Activated CD4-positive, alpha-beta T cell treated with anti-CD3 and anti-CD28 coated beads for 24 hours (primary cell): Measurements from ENCODE around the gene CYTL1.
"Not testable (repeated sequence)": the region's sequence is repeated elsewhere in the genome, so short reads cannot be mapped to it uniquely, and the experiment has no call there.

Experiments used
- DNase-seq, 2 donors: peaks; one replicate each; pipeline ENCODE4 v3.0.0-alpha.2; 2020; ENCODE audit warnings: low read depth in 2 of 2

Gene CYTL1

DNA sequence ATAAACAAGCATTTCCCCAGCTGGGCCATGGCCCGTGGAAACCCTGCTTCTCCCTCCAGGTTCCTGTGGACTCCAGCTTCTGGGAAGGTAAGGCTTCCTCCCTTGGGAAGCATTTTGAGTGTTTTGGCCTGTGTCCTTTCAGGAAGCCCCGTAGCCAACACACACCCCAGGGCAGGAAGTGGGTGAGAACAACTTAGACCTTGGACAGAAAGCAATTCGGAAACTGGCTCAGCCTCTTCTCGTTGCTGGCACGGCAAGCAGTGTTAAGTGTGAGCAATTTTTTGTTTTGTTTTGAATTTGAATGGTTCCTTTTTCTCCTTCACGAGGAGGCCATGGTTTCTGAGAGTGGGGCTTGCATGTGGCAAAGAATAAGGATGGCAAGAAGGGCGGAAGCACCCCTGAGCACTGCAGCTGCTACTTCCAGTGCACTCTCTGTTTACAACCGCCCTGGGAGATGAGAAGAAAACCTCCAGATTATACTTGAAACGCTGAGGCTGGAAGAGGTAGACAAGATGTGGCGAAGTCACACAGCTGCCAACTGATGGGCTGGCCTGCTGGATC, 14.1 kb upstream of the CYTL1 start:
- DNase-seq: no peak

DNA sequence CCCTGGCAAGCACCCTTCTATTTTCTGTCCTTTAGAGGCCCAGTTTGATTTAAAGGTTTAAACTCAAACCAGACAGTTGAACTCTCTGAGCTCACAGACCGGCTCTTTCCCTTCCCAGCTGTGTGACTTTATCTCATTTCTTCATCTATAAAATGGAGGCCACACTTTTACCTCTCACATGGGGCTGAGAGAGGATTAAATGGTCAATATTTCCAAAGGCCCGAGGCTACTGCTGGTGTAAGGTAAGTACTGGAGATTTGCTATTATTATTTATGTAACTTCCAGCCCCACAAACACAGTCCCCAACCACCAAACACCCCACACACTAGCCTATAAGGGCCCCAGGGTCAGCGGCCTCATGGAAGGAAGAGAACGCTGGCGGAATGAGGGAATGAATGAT, 13.6 kb upstream of the CYTL1 start:
- DNase-seq: no peak

DNA sequence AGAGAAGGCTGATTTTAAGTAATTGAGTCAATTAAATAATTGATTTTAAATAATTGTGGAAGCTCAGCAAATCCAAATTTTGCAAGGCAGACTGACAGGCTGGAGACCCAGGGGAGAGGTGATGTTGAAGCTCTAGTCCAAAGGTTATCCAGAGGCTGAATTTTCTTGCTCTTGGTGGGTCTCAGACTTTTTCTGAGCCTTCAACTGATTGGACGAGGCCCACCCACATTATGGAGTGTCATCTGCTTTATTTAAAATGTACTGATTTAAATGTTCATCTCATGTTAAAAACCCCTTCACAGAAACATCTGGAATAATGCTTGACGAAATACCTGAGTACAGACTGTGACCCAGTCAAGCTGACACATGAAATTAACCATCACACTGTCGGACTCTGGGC, 11.7 kb upstream of the CYTL1 start:
- DNase-seq: no peak

DNA sequence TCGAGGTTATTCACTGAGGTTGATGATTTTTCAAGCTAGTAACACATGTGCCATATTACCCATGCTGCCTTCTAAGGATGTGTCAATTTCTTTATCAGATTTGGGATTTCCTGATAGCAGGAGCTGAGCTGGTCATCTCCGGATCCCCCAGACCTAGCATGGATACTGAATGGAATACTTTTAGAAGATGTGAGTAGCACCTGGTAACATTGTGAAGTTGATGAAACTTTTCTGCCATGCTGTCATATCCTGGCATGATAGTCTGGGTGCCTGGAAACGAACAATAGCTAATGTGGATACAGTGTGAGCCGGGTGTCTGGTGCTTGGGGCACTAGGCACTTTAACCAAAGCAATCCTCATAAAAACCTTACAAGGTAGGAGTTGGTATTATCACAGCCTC, 11.0 kb upstream of the CYTL1 start:
- no peak for DNase-seq

DNA sequence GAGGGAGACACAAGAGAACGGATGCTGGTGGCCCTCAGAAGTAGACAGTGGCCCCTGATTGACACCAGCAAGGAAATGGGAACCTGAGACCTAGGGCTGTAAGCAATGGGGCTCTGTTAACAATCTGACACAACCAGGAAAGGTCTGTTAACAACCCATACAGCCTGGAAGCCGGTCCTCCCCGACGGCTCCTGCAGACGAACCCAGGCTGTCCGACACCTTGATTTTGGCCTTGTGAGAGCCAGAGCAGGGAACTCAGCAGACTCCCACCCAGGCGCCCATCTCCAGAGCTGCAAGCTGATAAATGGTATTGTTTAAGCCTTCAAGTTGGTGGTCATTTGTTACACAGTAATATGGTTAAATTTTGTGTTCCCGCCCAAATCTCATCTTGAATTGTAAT, 10.2 kb upstream of the CYTL1 start:
- no peak for DNase-seq

DNA sequence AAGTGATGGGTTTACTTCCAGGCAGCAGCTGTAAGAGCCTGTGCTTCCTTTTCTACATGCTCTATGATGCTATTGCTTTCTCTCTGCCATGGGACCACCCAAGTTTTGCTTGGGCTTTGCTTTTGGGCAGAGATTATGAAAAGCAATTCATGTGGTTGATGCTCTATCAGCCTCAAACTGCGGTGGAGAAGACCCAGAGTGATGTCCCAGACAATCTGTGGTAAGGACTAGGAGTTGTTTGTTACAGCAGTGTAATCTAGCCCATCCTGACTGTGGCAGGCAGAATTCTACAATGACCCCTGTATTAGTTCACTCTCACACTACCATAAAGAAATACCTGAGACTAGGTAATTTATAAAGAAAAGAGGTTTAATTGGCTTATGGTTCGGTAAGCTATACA, 9.2 kb upstream of the CYTL1 start:
- DNase-seq: no peak

DNA sequence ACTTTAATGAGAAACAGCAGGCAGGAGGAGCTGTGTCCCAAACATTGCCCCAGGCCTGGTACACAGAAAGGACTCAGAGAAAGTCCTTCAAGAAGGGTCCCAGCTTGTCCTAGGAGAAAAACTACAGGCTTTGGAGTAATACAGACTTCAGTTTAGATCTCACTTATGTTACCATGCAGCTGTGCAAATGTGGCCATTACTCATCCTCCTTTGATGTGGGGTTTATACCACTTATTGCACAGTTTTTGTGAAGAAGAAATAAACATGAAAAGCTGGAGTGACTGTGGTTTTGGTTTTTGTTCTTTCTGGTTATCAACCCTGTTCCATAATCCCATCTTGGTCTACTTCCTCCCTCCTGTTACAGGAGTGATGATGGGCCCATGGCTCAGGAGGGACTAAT, 8.1 kb upstream of the CYTL1 start:
- no peak for DNase-seq

DNA sequence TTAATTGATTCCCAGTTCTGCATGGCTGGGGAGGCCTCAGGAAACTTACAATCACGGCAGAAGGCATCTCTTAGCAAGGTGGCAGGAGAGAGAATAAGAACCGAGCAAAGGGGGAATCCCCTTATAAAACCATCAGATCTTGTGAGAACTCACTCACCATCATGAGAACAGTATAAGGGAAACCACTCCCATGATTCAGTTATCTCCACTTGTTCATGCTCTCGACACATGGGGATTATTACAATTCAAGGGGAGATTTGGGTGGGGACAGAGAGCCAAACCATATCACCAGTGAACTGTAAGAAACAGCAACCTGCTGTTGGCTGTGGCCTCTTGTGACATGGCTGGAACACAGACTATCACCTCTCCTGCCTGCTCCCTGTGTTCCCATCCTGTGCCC, 7.1 kb upstream of the CYTL1 start:
- DNase-seq: no peak

DNA sequence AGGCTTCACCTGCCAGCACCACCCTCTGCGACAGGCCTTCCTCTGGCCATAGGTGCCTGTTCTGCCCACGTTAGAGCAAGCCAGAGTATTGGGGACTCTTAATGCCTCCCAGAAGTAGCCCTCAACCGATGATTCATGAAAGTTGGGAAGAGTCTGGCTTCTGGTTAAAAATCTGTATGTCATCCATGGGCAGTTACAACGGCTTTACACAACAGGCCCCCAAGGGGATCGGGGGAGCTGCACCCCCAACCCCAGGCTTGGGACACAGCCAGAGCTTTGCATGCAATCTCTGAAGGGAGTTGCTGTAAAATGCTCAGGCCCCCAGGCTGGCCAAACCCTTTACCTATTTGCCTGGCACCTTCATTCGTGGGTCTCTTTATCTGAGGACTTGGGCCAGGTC, 5.4 kb upstream of the CYTL1 start:
- no peak for DNase-seq

DNA sequence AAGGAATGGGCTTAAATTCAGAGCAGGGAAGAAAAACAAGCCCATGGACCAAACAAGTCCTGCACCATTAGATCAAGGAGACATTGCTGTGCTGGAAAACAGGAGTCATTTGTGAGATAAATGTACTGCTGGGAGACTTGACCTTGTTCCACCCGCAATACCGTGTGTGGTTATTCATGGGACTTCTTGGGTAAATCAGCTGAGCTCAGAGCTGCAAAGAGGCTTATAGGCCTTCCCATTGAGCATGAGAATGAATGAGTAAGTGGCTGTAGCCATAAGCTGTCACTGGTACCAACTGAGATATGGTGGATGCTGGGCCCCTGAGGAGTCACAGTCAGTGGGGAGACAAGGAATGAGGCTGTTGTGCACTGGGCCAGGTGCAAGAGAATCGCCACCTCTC, 2.3 kb upstream of the CYTL1 start:
- no peak for DNase-seq

DNA sequence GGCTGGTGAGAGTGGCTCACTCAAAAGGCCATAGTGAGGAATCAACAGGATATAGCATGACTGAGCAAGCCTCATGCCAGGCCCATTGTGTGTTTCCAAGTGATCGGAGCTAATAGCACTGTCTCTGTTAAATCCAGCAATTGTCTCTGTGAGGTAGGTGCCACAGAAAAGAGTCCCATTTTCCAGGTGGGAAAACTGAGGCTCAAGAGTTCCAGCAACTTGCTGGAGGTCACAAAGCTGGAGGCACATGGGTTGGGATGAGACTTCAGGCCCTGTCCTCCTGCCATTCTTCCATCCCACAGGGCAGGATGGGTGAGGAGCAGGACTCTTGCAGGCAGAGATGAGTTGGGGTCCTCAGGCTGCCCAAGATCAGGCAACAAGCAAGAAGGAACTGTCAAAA, 1.1 kb upstream of the CYTL1 start:
- DNase-seq: no peak

DNA sequence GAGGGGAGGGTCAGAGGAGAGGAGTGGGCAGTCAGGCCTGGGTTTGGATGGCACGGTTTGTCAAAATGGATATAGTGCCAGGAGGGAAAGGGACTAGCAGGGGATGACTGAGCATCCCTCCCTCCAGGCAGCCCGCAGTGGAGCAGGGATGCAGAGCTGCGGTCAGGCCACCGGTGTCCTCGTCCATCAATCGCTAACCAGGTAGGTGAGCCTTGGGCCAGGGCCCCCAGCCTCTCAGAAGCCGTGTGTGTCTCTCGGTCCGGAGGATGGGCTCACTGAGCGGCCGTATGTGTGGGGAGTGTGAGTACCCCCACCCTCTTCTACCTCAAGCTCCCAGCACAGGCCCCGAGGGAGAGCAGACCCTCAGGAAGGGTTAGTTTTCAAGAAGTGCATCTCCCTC, 538 bp upstream of the CYTL1 start:
- no peak for DNase-seq

DNA sequence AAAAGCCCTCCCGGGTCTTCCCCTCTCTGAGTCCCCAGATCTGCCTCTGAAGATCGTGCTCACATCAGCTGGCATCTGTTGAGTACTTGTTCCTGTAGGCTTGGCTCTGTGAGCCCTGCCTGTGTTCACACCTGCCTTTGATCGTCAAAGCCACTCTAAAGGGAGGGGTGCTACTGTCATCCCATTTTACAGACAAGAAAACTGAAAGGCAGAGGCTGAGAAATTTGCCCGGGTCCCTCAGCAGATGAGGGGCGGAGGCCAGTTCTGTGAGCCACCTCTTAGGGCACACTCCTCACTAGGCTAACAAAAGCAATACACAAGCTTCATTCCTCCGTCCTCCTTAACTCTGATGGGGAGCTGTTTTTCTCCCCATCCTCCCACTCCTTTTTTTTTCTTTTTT, 655 bp downstream of the CYTL1 start:
- DNase-seq: no peak

DNA sequence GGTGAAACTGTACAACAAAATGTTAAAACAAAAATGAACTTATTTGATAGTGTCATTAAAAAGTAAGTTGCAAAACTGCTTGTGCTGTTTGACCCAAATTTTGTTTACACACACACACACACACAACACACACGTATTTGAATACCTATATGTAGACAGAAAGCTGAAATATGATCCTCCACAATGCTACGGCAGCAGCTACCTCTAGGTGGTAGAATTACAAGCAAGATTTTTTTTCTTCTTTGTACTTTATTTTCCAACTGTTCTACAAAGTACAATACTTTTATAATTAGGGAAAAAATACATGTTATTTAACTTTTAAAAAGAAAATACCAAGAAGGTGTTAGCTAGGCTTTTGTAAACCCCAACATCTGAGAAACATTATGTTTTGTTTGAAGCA, 1.2 kb downstream of the CYTL1 start:
- no peak for DNase-seq

DNA sequence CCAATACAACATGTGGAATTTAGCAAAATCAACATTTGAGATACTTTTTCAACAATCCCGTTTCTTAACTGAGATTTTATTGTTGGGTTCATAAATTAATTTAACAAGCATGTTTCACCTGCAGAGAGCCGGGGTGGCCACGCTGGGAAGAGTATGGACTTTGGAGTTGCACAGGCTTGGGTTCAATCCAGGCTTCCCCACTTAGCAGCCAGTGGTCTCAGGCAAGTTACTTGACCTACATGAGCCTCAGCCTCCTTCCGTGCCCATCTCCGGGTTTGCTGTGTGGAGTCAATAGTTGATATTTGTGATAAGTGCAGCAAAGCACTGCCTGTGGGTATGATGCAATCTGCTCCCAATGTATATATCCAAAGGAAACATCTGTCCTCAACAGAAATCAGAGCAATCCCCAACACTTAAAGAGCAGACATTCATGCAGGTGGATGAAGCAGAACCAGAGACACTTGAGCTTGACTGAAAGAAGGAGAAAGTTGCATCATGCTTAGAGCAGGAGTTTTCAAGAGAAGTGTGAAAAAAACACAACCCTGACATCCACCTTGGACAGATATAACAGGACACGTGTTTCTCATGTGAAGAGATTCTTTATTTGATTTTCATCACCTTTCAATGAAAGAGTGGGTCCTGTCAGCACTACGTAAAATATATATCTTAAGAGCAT, 5.1 kb downstream of the CYTL1 start:
- no peak for DNase-seq

DNA sequence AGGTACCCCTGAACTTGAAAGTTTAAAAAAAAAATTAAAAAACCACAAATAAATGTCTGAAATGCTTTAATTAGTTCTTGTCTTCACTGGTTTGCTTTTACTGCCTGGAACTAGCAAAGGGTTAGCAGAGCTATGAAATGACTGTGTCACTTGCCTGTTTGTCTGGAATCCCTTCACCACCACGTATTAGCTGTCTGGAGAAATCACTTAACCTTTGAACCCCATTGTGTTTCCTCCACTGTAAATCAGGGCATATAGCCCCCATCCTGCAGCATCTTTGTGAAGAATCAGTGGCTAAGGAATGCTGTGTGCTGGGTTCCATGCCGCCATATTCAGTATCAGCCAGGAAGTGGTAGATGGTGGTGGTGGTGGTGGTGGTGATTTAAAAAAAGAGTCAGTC, 6.3 kb downstream of the CYTL1 start:
- no peak for DNase-seq

DNA sequence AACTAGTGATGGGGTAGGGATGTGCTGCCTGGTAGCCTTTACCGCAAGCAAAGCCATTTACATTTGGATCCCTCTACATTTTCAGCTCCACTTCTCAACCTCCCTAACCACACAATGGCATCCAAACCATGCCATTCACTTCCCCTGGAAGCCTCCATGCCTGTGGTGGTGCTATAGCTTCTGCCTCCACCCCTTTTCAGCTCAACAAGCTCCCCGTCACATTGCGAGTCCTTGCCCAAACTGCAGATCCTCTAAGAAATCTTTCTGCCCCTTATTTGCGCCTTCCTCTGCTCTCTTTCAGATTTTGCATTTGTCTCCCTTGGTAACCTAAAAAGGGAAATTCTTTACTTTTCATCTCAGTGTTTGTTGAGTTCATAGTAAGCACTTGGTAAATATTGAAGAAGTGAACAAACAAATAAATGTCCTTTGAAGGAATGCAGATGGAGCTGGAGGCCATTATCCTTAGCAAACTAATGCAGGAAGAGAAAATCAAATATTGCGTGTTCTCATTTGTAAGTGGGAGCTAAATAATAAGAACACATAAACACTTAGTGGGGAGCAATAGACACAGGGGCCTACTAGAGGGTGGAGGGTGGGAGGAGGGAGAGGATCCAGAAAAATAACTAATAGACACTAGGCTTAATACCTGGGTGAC, 6.9 kb downstream of the CYTL1 start:
- no peak for DNase-seq

DNA sequence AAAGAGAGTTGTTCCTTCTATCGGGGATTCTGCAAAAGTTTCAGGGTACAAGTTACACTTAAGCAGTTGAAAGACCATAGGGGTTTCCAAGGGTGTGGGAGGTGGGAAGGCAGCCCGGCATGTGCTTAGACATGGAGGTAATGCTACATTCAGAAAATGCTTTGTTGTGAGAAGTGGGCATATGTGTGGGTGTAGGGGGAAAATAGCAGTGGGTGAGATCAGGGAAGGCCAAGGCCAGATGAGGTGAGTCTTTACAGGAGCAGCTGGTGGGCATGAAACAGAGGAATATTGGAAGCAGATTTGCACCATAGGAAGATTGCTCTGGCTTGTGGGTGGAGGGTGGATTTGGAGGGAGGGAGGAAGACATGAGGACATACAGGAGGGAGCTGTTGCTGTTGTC, 8.3 kb downstream of the CYTL1 start:
- no peak for DNase-seq

DNA sequence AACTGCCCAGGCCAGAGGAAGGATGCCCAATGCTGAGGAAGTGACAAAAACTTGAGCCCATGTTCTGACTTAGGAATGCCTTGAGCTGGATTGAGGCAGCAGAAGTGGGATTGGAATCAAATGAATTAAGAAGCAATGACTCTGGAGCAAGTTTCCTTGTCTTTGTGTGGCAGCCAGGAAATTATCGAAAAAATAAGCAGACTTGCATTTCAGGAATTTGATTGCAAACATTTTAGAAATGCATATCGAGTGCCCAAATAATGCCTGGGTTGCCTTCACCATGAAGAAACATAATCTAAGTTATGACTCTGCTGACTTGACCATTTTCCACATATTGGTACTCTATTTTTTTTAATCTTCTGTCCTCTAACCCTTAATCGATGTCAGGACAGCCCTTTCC, 9.5 kb downstream of the CYTL1 start:
- DNase-seq: no peak

DNA sequence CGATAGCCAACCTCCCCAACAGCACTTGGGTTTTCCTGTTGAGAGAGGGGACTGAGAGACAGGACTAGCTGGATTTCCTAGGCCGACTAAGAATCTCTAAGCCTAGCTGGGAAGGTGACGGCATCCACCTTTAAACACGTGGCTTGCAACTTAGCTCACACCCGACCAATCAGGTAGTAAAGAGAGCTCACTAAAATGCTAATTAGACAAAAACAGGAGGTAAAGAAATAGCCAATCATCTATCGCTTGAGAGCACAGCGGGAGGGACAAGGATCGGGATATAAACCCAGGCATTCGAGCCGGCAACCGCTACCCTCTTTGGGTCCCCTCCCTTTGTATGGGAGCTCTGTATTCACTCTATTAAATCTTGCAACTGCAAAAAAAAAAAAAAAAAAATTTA, 12.3 kb downstream of the CYTL1 start:
- not testable (repeated sequence) for DNase-seq

DNA sequence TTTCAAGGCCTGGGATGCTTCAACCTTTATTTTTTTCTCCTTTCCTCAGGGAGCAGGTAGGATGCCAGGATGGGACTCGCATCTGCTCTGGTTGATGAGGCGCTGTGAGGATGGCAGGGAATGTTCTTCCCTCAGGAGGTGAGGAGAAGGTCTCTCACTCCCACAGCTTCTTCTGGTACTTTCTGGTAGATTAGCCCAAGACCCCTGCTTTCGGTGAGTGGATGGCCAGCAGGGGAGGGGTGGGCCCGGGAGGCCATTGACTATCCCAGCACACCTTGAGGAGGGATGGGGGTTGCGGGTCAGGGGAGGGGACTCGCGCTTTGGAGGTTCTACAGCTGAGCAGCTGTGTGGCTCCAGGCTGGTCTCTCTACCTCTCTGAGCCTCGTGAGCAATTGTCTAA, 14.8 kb downstream of the CYTL1 start:
- DNase-seq: no peak

DNA sequence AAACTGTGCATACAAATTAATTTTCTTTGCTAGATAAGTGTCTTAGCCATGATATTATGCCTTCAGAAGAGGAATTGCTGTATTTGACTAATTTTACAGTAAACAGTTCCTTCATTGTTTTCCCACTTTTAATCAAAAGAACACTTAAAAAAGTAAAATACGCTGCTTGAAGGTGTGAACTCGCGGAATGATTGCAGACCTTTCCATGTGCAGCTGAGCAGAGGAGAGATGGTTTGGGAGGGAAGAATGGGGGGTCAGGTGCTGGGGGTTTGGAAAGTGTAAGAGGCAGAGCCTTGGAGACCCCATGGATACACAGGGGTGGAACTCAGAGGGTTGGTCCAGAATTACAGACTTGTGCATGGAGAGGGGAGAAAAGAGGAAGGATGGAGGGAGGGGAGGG, 15.3 kb downstream of the CYTL1 start:
- DNase-seq: no peak

DNA sequence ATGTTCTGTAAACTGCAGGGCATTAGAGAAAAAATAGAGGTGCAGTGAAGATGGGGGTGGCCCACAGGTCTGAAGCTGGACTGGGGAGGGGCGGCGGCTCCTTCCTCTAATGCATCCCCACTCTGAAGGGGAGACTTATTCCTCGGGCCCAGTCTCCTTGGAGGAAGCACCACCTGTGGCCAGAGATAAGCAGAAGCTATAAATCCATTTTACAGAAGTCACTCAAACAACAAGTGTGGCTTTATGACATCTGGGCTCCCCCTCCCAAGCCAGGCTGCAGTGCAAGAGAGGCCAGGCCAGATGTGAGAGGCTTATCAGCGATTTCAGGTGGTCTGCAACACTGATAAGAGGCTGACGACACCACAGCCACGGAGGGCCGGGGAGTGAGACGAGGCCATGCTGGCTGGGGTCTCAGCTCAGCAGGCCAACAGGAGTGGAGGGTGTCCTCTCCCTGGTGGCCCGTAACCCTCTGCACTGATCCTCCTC, 15.8 kb downstream of the CYTL1 start:
- DNase-seq: no peak

DNA sequence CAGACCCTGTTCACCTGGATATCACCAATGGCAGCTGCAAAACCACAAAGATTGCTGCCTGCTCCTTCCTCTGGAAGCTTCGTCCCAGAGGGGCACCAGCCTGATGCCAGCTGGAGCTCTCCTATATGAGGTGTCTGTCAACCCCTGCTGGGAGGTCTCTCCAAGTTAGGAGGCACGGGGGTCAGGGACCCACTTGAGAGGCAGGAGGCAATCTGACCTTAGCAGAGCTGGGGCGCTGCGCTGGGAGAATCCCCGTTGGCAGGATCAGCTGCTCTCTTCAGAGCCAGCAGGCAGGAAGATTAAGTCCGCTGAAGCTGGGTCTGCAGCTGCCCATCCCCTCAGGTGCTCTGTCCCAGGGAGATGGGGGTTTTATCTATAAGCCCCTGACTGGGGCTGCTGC, 17.6 kb downstream of the CYTL1 start:
- not testable (repeated sequence) for DNase-seq
